H9 (cell line): Measurements from ENCODE around the gene CC2D1A. TPM values are rescaled to one million over a fixed set of nuclear protein-coding genes. Genes with fewer than 3 reads are reported as not detected.

Source experiments
- DNase-seq: peaks from one replicate; pipeline ENCODE4 v3.0.0-alpha.2; 2017
- H2AFZ ChIP-seq: one replicate; pipeline ENCODE4 v1.6.1; 2013; ENCODE audit warnings: mild to moderate bottlenecking, low read length, control low read depth, moderate library complexity
- H2AK5ac ChIP-seq: 2 replicates; pipeline ENCODE4 v1.6.1; 2013; ENCODE audit warnings: low read length, control low read depth, mixed read lengths; ENCODE audit not compliant: insufficient read length
- H2BK120ac ChIP-seq: one replicate; pipeline ENCODE4 v1.6.1; 2013; ENCODE audit warnings: low read depth, mild to moderate bottlenecking, low read length, control low read depth, inconsistent platforms; ENCODE audit not compliant: poor library complexity, severe bottlenecking
- H2BK12ac ChIP-seq: 2 replicates; pipeline ENCODE4 v1.6.1; 2013; ENCODE audit warnings: low read length, control low read depth, mixed read lengths, low read depth; ENCODE audit not compliant: insufficient read length
- H2BK15ac ChIP-seq: 2 replicates; pipeline ENCODE4 v1.6.1; 2013; ENCODE audit warnings: low read depth, low read length, control low read depth
- H2BK20ac ChIP-seq: one replicate; pipeline ENCODE4 v1.6.1; 2013; ENCODE audit warnings: low read depth, mild to moderate bottlenecking, low read length, control low read depth, inconsistent platforms; ENCODE audit not compliant: poor library complexity, severe bottlenecking
- H2BK5ac ChIP-seq: 2 replicates; pipeline ENCODE4 v1.6.1; 2013; ENCODE audit warnings: low read length, control low read depth, mixed read lengths; ENCODE audit not compliant: insufficient read length
- H3K14ac ChIP-seq: 2 replicates; pipeline ENCODE4 v1.6.1; 2013; ENCODE audit warnings: low read length, control low read depth; ENCODE audit not compliant: insufficient read depth
- H3K18ac ChIP-seq: 2 replicates; pipeline ENCODE4 v1.6.1; 2013; ENCODE audit warnings: low read depth, mild to moderate bottlenecking, mixed read lengths, low read length, control low read depth; ENCODE audit not compliant: insufficient read length
- H3K23ac ChIP-seq: 2 replicates; pipeline ENCODE4 v1.6.1; 2013; ENCODE audit warnings: low read length, control low read depth, mixed read lengths, low read depth; ENCODE audit not compliant: insufficient read length
- H3K23me2 ChIP-seq: 2 replicates; pipeline ENCODE4 v1.6.1; 2013; ENCODE audit warnings: low read depth, mild to moderate bottlenecking, mixed read lengths, low read length, control low read depth; ENCODE audit not compliant: insufficient read length, poor library complexity, severe bottlenecking
- H3K27ac ChIP-seq: 2 replicates; pipeline ENCODE4 v1.5.1; 2013; ENCODE audit warnings: low read length, control low read depth, mixed read lengths, low read depth; ENCODE audit not compliant: insufficient read length
- H3K27me3 ChIP-seq: 2 replicates; pipeline ENCODE4 v1.6.1; 2013; ENCODE audit warnings: low read length, control low read depth, inconsistent platforms; ENCODE audit not compliant: insufficient read depth
- H3K4ac ChIP-seq: 2 replicates; pipeline ENCODE4 v1.6.1; 2013; ENCODE audit warnings: low read depth, mild to moderate bottlenecking, control low read depth, inconsistent platforms, low read length, moderate library complexity
- H3K4me1 ChIP-seq: 2 replicates; pipeline ENCODE4 v1.6.1; 2013; ENCODE audit warnings: low read length, control low read depth, inconsistent platforms; ENCODE audit not compliant: insufficient read depth
- H3K4me2 ChIP-seq: 2 replicates; pipeline ENCODE4 v1.6.1; 2013; ENCODE audit warnings: low read length, control low read depth, mixed read lengths; ENCODE audit not compliant: insufficient read length, insufficient read depth
- H3K56ac ChIP-seq: 2 replicates; pipeline ENCODE4 v1.6.1; 2013; ENCODE audit warnings: low read depth, mild to moderate bottlenecking, mixed read lengths, low read length, control low read depth; ENCODE audit not compliant: insufficient read length
- H3K79me1 ChIP-seq: 2 replicates; pipeline ENCODE4 v1.6.1; 2013; ENCODE audit warnings: low read depth, mild to moderate bottlenecking, moderate library complexity, low read length, control low read depth, inconsistent platforms; ENCODE audit not compliant: insufficient read depth, poor library complexity, severe bottlenecking
- H3K79me2 ChIP-seq: 2 replicates; pipeline ENCODE4 v1.6.1; 2013; ENCODE audit warnings: low read length, control low read depth, inconsistent platforms; ENCODE audit not compliant: insufficient read depth
- H3K9ac ChIP-seq: 2 replicates; pipeline ENCODE4 v1.6.1; 2013; ENCODE audit warnings: low read length, control low read depth, mixed read lengths; ENCODE audit not compliant: insufficient read length; ENCODE audit errors: extremely low read depth
- H3K9me3 ChIP-seq: one replicate; pipeline ENCODE4 v1.6.1; 2013; ENCODE audit warnings: low read depth, low read length, inconsistent platforms; ENCODE audit not compliant: control insufficient read depth
- H3T11ph ChIP-seq: one replicate; pipeline ENCODE4 v1.6.1; 2013; ENCODE audit warnings: mild to moderate bottlenecking, low read length, control low read depth, inconsistent platforms
- H4K20me1 ChIP-seq: one replicate; pipeline ENCODE4 v1.6.1; 2013; ENCODE audit not compliant: control insufficient read depth, insufficient read length, insufficient read depth
- H4K5ac ChIP-seq: 2 replicates; pipeline ENCODE4 v1.6.1; 2013; ENCODE audit warnings: low read depth, mild to moderate bottlenecking, mixed read lengths, low read length, control low read depth; ENCODE audit not compliant: insufficient read length
- H4K8ac ChIP-seq: replicated peaks from 2 replicates; pipeline ENCODE4 v1.6.1; 2013; ENCODE audit warnings: low read length, control low read depth, mixed read lengths, low read depth; ENCODE audit not compliant: insufficient read length
- H4K91ac ChIP-seq: 2 replicates; pipeline ENCODE4 v1.6.1; 2013; ENCODE audit warnings: low read depth, mild to moderate bottlenecking, moderate library complexity, mixed read lengths, low read length, control low read depth; ENCODE audit not compliant: insufficient read length
- H3K27ac Mint-ChIP-seq, 3 experiments: 2 replicates in 2 of 3; 3 replicates in 1 of 3; pipeline ENCODE4 v1.8.0; 2020 to 2021; ENCODE audit warnings: mixed read lengths in 3 of 3, mild to moderate bottlenecking in 1 of 3, moderate library complexity in 1 of 3
- H3K27me3 Mint-ChIP-seq: 2 replicates; pipeline ENCODE4 v1.8.0; 2021; ENCODE audit warnings: low read depth, mild to moderate bottlenecking, moderate library complexity, mixed read lengths
- H3K36me3 Mint-ChIP-seq, 3 experiments: 2 replicates in 2 of 3; 3 replicates in 1 of 3; pipeline ENCODE4 v1.8.0; 2020 to 2021; ENCODE audit warnings: low read depth in 3 of 3, mixed read lengths in 3 of 3; ENCODE audit not compliant: insufficient read depth in 1 of 3
- H3K4me1 Mint-ChIP-seq, 2 experiments: 2 replicates each; pipeline ENCODE4 v1.8.0; 2020; ENCODE audit warnings: mixed read lengths in 2 of 2
- H3K4me3 Mint-ChIP-seq, 2 experiments: 2 replicates in 1 of 2; 3 replicates in 1 of 2; pipeline ENCODE4 v1.8.0; 2020 to 2021; ENCODE audit warnings: mild to moderate bottlenecking in 2 of 2, mixed read lengths in 2 of 2, moderate library complexity in 1 of 2
- H3K9me3 Mint-ChIP-seq, 2 experiments: 2 replicates in 1 of 2; 3 replicates in 1 of 2; pipeline ENCODE4 v1.8.0; 2020; ENCODE audit warnings: mild to moderate bottlenecking in 2 of 2, mixed read lengths in 2 of 2, moderate library complexity in 1 of 2
- WGBS: extraction: QIAGEN DNeasy Blood & Tissue Kit; methylation state at CpG from one replicate; pipeline ENCODE4 v1.1.7; 2013; ENCODE audit warnings: missing lambda C conversion rate, low lambda C conversion rate, mixed read lengths; ENCODE audit not compliant: insufficient read length; ENCODE audit errors: extremely low coverage; 5-methylcytosine and 5-hydroxymethylcytosine counted together
- total RNA-seq: library from RNA; stranded (reverse); gene quantifications from 2 replicates; pipeline ENCODE4 v1.2.1, GENCODE V29; 2021
- TF ChIP-seq, protein P1 (sequence below): fragments of 200-600 bp; sonication (generic); conservative IDR thresholded peaks from 3 replicates; pipeline ENCODE4 v1.8.0; 2021; ENCODE audit warnings: antibody characterized with exemption, mild to moderate bottlenecking

CC2D1A gene
- total RNA-seq, 1 experiment from 2014 or later = 48.5 TPM

DNA sequence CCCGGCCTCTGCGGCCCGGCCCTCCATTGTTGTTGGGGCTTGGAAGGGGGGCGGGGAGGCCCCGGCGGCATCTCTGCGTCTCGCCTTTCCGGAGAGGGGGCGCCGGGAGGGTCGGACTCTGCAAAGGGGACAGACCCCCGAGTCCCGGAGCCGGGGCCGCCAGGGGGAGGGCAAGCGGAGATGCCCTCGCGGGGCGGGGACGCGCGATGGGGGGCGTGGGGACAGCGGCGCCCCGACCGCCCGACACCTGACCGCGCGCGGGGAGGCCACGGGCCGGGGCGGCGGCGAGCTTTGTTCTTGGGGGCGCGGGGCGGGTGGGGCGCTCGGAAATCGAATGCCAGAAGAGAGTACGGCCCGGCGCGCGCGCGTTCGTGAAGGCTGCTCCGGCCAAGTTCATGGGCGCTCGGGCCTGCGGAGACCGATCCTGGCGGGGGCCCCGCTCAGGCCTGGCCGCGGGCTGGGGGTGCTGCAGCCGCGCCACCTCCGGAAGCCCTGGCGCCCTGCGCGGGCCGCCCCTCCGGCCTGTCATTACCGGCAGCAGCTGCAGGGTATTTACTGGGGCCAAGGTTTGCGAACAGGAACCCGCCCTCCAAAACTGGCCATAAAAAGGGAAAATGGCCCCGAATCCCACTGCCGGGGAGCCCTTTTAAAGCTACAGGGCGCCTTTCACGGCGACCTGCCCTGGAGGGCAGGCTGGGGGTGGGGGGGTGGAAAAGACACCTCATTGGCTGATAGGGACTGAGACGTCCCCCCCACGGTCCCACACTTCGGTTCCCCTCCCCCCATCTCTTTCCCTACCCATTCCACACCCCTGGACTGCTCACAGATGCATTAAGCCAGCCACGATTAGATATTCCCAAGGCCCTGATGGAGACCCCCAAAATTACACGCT is 40.2 kb upstream of the CC2D1A start:
- no peak for DNase-seq
- Histone ChIP-seq H2BK5ac (no peak overlapping the region), H4K91ac (no peak overlapping the region), H4K5ac (no peak overlapping the region), H3K4ac (no peak overlapping the region), H3K27me3 (peaks cover 23% of the 10 kb centered on the region; the same call in 1 of the 2 replicates), H3K56ac (no peak overlapping the region), H4K8ac (no peak overlapping the region), H3K79me1 (no peaks in the 10 kb centered on the region), H2AFZ (no peak overlapping the region), H3K23ac (no peak overlapping the region), H3K27ac (no peak overlapping the region), H3K9ac (no peak overlapping the region), H3K14ac (no peak overlapping the region), H3T11ph (no peak overlapping the region), H2AK5ac (no peak overlapping the region), H3K9me3 (no peaks in the 10 kb centered on the region), H3K18ac (no peak overlapping the region), H2BK15ac (no peak overlapping the region), H3K79me2 (no peaks in the 10 kb centered on the region), H3K23me2 (peaks cover 2% of the 10 kb centered on the region), H2BK12ac (no peak overlapping the region), H4K20me1 (no peaks in the 10 kb centered on the region), H2BK120ac (no peak overlapping the region), H3K4me2 (peak overlapping the region; percentile 21), H3K4me1 (no peaks in the 10 kb centered on the region), H2BK20ac (no peak overlapping the region)
- WGBS = no CpG with 5 or more reads among the region's 82 CpGs
- Mint-ChIP-seq H3K27me3 (peaks cover 76% of the 10 kb centered on the region), H3K4me3 (peak overlapping the region; percentile 60 to 78), H3K4me1 (peaks cover 18 to 29% of the 10 kb centered on the region in 2 experiments), H3K27ac (no peak overlapping the region), H3K9me3 (no peaks in the 10 kb centered on the region), H3K36me3 (no peaks in the 10 kb centered on the region; a peak in 2 of 7 replicates)
- TF ChIP-seq, protein P1, sequence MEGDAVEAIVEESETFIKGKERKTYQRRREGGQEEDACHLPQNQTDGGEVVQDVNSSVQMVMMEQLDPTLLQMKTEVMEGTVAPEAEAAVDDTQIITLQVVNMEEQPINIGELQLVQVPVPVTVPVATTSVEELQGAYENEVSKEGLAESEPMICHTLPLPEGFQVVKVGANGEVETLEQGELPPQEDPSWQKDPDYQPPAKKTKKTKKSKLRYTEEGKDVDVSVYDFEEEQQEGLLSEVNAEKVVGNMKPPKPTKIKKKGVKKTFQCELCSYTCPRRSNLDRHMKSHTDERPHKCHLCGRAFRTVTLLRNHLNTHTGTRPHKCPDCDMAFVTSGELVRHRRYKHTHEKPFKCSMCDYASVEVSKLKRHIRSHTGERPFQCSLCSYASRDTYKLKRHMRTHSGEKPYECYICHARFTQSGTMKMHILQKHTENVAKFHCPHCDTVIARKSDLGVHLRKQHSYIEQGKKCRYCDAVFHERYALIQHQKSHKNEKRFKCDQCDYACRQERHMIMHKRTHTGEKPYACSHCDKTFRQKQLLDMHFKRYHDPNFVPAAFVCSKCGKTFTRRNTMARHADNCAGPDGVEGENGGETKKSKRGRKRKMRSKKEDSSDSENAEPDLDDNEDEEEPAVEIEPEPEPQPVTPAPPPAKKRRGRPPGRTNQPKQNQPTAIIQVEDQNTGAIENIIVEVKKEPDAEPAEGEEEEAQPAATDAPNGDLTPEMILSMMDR = no peak
